ENCODE data around the gene DIS3L2. TPM values are rescaled to one million over a fixed set of nuclear protein-coding genes. Genes with fewer than 3 reads are reported as not detected.

Gene DIS3L2
- total and polyA plus RNA-seq, 2 of the 4 experiments (the other 2 are of a cell fraction): 14.7 to 19.2 TPM

DNA sequence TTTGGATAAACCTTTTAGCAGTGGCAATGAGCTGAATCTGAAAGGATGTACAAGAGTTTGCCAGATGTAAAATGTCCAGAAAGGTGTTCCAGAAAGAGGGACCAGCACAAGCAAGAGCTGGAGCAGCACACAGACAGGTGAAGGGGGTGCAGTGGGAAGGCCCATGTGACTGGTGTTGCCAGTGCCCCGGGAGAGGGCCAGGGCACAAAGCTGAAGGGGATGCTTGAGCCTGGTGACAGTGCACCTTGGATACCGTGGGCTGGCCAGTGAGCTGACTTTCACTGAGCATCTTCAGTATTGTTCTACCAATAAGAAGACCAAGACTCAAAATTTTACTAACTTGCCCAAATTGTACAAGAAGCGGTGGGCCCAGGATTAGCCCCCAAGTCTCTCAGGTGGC lies 284.7 kb downstream of the DIS3L2 start:
- Histone ChIP-seq H2BK15ac (ENCODE audit: low read depth, low read length) (no peak overlapping the region), H4K5ac (ENCODE audit: low read depth, low read length) (no peak overlapping the region), H3K23ac (ENCODE audit: low read depth, low read length) (no peak overlapping the region), H3K9me3 (ENCODE audit: control insufficient read depth, insufficient read depth, low read length) (no peaks in the 10 kb centered on the region), H3K27me3 (ENCODE audit: control insufficient read depth, insufficient read depth, low read length) (no peaks in the 10 kb centered on the region), H3K18ac (ENCODE audit: low read depth, low read length) (no peak overlapping the region), H4K20me1 (ENCODE audit: insufficient read depth, low read length) (no peaks in the 10 kb centered on the region), H3K4me3 (ENCODE audit: insufficient read depth, low read depth, low read length) (no peak overlapping the region), H4K8ac (ENCODE audit: low read depth in 2 of 2, low read length in 2 of 2) (no peak overlapping the region), H3K79me1 (ENCODE audit: low read depth in 1 of 2, low read length in 2 of 2) (no peaks in the 10 kb centered on the region), H2BK120ac (ENCODE audit: low read depth, low read length) (no peak overlapping the region), H3K4me2 (ENCODE audit: low read depth, low read length) (no peak overlapping the region), H4K91ac (ENCODE audit: insufficient read depth, low read depth, low read length) (no peak overlapping the region), H3K4me1 (ENCODE audit: control insufficient read depth, insufficient read depth, low read length) (no peaks in the 10 kb centered on the region), H2AFZ (replicated peaks; ENCODE audit: low read length, poor library complexity) (no peak overlapping the region), H3K9ac (ENCODE audit: low read depth, low read length) (no peak overlapping the region), H3K27ac (ENCODE audit: insufficient read depth, low read length) (no peak overlapping the region), H3K9me1 (ENCODE audit: insufficient read depth, low read length) (peaks cover 5% of the 10 kb centered on the region; the same call in 1 of the 2 replicates), H3K14ac (replicated peaks; ENCODE audit: low read depth, low read length) (no peak overlapping the region), H3K36me3 (ENCODE audit: control insufficient read depth, insufficient read depth, low read length) (0 out of 2 replicates have a peak, but pooled peaks cover 3% of the 10 kb centered on the region), H3K4ac (ENCODE audit: low read depth, low read length) (no peak overlapping the region), H2AK5ac (ENCODE audit: low read depth, low read length) (no peak overlapping the region), H2AK9ac (replicated peaks; ENCODE audit: low read depth, low read length, poor library complexity) (no peak overlapping the region), H2BK20ac (ENCODE audit: low read depth, low read length) (no peak overlapping the region), H3K56ac (ENCODE audit: extremely low read depth, insufficient read depth, low read length) (no peak overlapping the region), H2BK5ac (ENCODE audit: low read depth, low read length, poor library complexity, severe bottlenecking) (no peak overlapping the region)
- POLR2A ChIA-PET (ENCODE audit: unreplicated experiment): no interaction called here
- no peak for ATAC-seq (ENCODE audit: low read depth)
- intact Hi-C loops (cut with micrococcal nuclease) (no loop called here), in situ Hi-C loops (cut with MboI; ENCODE audit: low sequenced_read_pairs) (no loop called here), dilution Hi-C loops (cut with HindIII; ENCODE audit: low sequenced_read_pairs, unreplicated experiment) (no loop called here)
- no peak for DNase-seq
- no peak for TF ChIP-seq MXI1 (IDR thresholded peaks at IDR 0.05; ENCODE audit: borderline replicate concordance, low read depth, low read length)
- no peak for TF ChIP-seq RFX5 (IDR thresholded peaks at IDR 0.05; ENCODE audit: low read depth, low read length)
- no peak for TF ChIP-seq CHD1 (IDR thresholded peaks at IDR 0.05; ENCODE audit: low read depth, low read length)
- TF ChIP-seq, protein P1, sequence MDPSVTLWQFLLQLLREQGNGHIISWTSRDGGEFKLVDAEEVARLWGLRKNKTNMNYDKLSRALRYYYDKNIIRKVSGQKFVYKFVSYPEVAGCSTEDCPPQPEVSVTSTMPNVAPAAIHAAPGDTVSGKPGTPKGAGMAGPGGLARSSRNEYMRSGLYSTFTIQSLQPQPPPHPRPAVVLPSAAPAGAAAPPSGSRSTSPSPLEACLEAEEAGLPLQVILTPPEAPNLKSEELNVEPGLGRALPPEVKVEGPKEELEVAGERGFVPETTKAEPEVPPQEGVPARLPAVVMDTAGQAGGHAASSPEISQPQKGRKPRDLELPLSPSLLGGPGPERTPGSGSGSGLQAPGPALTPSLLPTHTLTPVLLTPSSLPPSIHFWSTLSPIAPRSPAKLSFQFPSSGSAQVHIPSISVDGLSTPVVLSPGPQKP (IDR thresholded peaks at IDR 0.05; ENCODE audit: borderline replicate concordance, low read depth, low read length): no peak
- WGBS, 2 experiments (ENCODE audit: extremely low coverage in 2 of 2, insufficient read length in 1 of 2): no CpG with 5 or more reads among the region's 3 CpGs
- BruUV-seq (replicated peaks): no TSS peak
- CTCF ChIA-PET: no interaction called here
